Measurements from ENCODE around the gene CHD9NB. TPM values are rescaled to one million over a fixed set of nuclear protein-coding genes. Genes with fewer than 3 reads are reported as not detected.

Gene CHD9NB
- total and polyA plus RNA-seq, 9 of the 15 experiments (the other 6 are each of a cell fraction or from before 2014, with no cell fraction given), result 0.06 to 0.10 (median 0.07) TPM; not detected in 6

GRCh38 chr16:53031323-53031942 is 21.3 kb downstream of the CHD9NB start (continued):
- TF ChIP-seq, protein P1, sequence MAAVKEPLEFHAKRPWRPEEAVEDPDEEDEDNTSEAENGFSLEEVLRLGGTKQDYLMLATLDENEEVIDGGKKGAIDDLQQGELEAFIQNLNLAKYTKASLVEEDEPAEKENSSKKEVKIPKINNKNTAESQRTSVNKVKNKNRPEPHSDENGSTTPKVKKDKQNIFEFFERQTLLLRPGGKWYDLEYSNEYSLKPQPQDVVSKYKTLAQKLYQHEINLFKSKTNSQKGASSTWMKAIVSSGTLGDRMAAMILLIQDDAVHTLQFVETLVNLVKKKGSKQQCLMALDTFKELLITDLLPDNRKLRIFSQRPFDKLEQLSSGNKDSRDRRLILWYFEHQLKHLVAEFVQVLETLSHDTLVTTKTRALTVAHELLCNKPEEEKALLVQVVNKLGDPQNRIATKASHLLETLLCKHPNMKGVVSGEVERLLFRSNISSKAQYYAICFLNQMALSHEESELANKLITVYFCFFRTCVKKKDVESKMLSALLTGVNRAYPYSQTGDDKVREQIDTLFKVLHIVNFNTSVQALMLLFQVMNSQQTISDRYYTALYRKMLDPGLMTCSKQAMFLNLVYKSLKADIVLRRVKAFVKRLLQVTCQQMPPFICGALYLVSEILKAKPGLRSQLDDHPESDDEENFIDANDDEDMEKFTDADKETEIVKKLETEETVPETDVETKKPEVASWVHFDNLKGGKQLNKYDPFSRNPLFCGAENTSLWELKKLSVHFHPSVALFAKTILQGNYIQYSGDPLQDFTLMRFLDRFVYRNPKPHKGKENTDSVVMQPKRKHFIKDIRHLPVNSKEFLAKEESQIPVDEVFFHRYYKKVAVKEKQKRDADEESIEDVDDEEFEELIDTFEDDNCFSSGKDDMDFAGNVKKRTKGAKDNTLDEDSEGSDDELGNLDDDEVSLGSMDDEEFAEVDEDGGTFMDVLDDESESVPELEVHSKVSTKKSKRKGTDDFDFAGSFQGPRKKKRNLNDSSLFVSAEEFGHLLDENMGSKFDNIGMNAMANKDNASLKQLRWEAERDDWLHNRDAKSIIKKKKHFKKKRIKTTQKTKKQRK (IDR thresholded peaks at IDR 0.05; ENCODE audit: borderline replicate concordance, low read depth, low read length), result no peak
- no peak for TF ChIP-seq ZNF444 (CRISPR knock-in tag; IDR thresholded peaks at IDR 0.05)

- H3K27me3 ChIP-seq (ENCODE audit: control insufficient read depth in 2 of 2, insufficient read depth in 2 of 2, low read length in 2 of 2), result peaks cover 0 to 4% of the 10 kb centered on the region in 2 experiments; a peak in 1 of 5 replicates
- POLR2A ChIA-PET, result no interaction called here
- CTCF ChIA-PET (ENCODE audit: low intra/inter-chr PET ratio), result no interaction called here
- no peak for ATAC-seq
- no peak overlapping the region for H3K27ac ChIP-seq (ENCODE audit: extremely low read depth, low read depth, low read length)
- WGBS (ENCODE audit: insufficient coverage, low coverage, missing lambda C conversion rate), result 0% methylated on average over 3 of the region's 3 CpGs
- no peak overlapping the region for H2AFZ ChIP-seq (ENCODE audit: low read depth, low read length)
- no peaks in the 10 kb centered on the region for H3K4me1 ChIP-seq (replicated peaks in 1 of 2; ENCODE audit: control insufficient read depth in 2 of 2, insufficient read depth in 2 of 2, low read length in 2 of 2)
- no peak overlapping the region for H3K4me2 ChIP-seq (ENCODE audit: insufficient read depth, low read length)
- TF ChIP-seq BRCA1 (IDR thresholded peaks at IDR 0.05) (no peak), BRCA1 (CRISPR knock-in tag; IDR thresholded peaks at IDR 0.05) (no peak), HLTF (IDR thresholded peaks at IDR 0.05) (no peak), RBM15 (IDR thresholded peaks at IDR 0.05; ENCODE audit: insufficient read depth, low read length) (no peak), ZNF57 (CRISPR knock-in tag; IDR thresholded peaks at IDR 0.05) (no peak), POLR3G (IDR thresholded peaks at IDR 0.05; ENCODE audit: extremely low read depth, insufficient read length, insufficient replicate concordance) (no peak), RHOXF2B (CRISPR knock-in tag; conservative IDR thresholded peaks at IDR 0.05) (no peak), KDM1A (IDR thresholded peaks at IDR 0.05) (no peak), MEF2D (tag; conservative IDR thresholded peaks at IDR 0.05; ENCODE audit: low read depth) (no peak), SETDB1 (IDR thresholded peaks at IDR 0.05; ENCODE audit: low read length) (no peak), FIP1L1 (IDR thresholded peaks at IDR 0.05; ENCODE audit: low read depth, low read length, poor library complexity, severe bottlenecking) (no peak), SREBF2 (CRISPR knock-in tag; IDR thresholded peaks at IDR 0.05) (no peak), POLR2A (conservative IDR thresholded peaks at IDR 0.05) (no peak), TAF1 (IDR thresholded peaks at IDR 0.05; ENCODE audit: control insufficient read depth, extremely low read depth, insufficient read depth, low read length, severe bottlenecking) (no peak), SREBF1 (IDR thresholded peaks at IDR 0.05; ENCODE audit: borderline replicate concordance, low read depth, low read length) (no peak), RBM25 (IDR thresholded peaks at IDR 0.05; ENCODE audit: low read depth, low read length, severe bottlenecking) (no peak), SAP30 (IDR thresholded peaks at IDR 0.05; ENCODE audit: borderline replicate concordance, insufficient read depth, low read depth, low read length, poor library complexity, severe bottlenecking) (no peak)
- no peaks in the 10 kb centered on the region for H4K20me1 ChIP-seq (replicated peaks; ENCODE audit: control insufficient read depth, insufficient read depth, low read length)
- no peaks in the 10 kb centered on the region for H3K9me3 ChIP-seq (replicated peaks; ENCODE audit: control insufficient read depth, insufficient read depth, low read depth, low read length)
- in situ Hi-C loops (cut with MboI), result no loop called here
- no peak overlapping the region for H3K4me3 ChIP-seq
- H3K36me3 ChIP-seq (ENCODE audit: control insufficient read depth, insufficient read depth, low read length), result no peaks in the 10 kb centered on the region
- no peaks in the 10 kb centered on the region for H3K79me2 ChIP-seq (ENCODE audit: control insufficient read depth, insufficient read depth, low read length)
- BruUV-seq (replicated peaks), result no TSS peak
- no peak overlapping the region for H3K9ac ChIP-seq (ENCODE audit: insufficient read depth in 1 of 2, low read depth in 2 of 2, low read length in 2 of 2)
- FAIRE-seq, result no peak
- intact Hi-C loops (cut with micrococcal nuclease), result loop anchor here (10.0 kb wide), 1 partner anchor 1265 kb away; no protein-coding TSS in a partner anchor
- no peaks in the 10 kb centered on the region for H3K9me1 ChIP-seq (ENCODE audit: control insufficient read depth, insufficient read depth, low read length)
- DNase-seq (ENCODE audit: extremely low read depth in 1 of 4, low spot score in 3 of 4), result no peak
These were observed 22.7 kb downstream of the CHD9NB start for GRCh38 chr16:53029971-53030370.

Data from K562 (cell line).